Limb (tissue), 2 donors: Measurements from ENCODE around the gene PROK1.

ENCODE experiments used
- DNase-seq, 2 donors: peaks; one replicate each; pipeline ENCODE4 v3.0.0-alpha.2; 2016; ENCODE audit errors: extremely low spot score in 2 of 2

The PROK1 gene

GRCh38 chr1:110488161-110488560 lies 37.2 kb downstream of the PROK1 start:
- no peak for DNase-seq

- DNase-seq, result no peak
Observed at GRCh38 chr1:110488867-110489266, 37.9 kb downstream of the PROK1 start.

- DNase-seq, result no peak
Observed at GRCh38 chr1:110489406-110489805, 38.5 kb downstream of the PROK1 start.

GRCh38 chr1:110489973-110490542 lies 39.1 kb downstream of the PROK1 start:
- DNase-seq, result no peak

- DNase-seq, result no peak
Observed at GRCh38 chr1:110490791-110491451, 40.0 kb downstream of the PROK1 start.

- no peak for DNase-seq
Observed at GRCh38 chr1:110492573-110492972, 41.6 kb downstream of the PROK1 start.

- no peak for DNase-seq
Observed at GRCh38 chr1:110493059-110493699, 42.2 kb downstream of the PROK1 start.

GRCh38 chr1:110494036-110494435 lies 43.1 kb downstream of the PROK1 start:
- DNase-seq, result no peak

- no peak for DNase-seq
Observed at GRCh38 chr1:110494522-110495406, 43.8 kb downstream of the PROK1 start.

GRCh38 chr1:110495926-110496600 lies 45.1 kb downstream of the PROK1 start:
- DNase-seq, result peak; percentile 82 to 84

GRCh38 chr1:110498270-110498669 lies 47.3 kb downstream of the PROK1 start:
- DNase-seq, result no peak

- DNase-seq, result no peak
Observed at GRCh38 chr1:110501488-110502132, 50.7 kb downstream of the PROK1 start.

- no peak for DNase-seq
Observed at GRCh38 chr1:110502402-110503151, 51.6 kb downstream of the PROK1 start.

- DNase-seq, result no peak
Observed at GRCh38 chr1:110503471-110503870, 52.5 kb downstream of the PROK1 start.

GRCh38 chr1:110504226-110504625 lies 53.3 kb downstream of the PROK1 start:
- no peak for DNase-seq

- no peak for DNase-seq
Observed at GRCh38 chr1:110505596-110505995, 54.6 kb downstream of the PROK1 start.

- no peak for DNase-seq
Observed at GRCh38 chr1:110506541-110506940, 55.6 kb downstream of the PROK1 start.
